ENCODE data around the gene ABHD11.
"Not testable (repeated sequence)": the region's sequence is repeated elsewhere in the genome, so short reads cannot be mapped to it uniquely, and the experiment has no call there.

ABHD11 gene

DNA sequence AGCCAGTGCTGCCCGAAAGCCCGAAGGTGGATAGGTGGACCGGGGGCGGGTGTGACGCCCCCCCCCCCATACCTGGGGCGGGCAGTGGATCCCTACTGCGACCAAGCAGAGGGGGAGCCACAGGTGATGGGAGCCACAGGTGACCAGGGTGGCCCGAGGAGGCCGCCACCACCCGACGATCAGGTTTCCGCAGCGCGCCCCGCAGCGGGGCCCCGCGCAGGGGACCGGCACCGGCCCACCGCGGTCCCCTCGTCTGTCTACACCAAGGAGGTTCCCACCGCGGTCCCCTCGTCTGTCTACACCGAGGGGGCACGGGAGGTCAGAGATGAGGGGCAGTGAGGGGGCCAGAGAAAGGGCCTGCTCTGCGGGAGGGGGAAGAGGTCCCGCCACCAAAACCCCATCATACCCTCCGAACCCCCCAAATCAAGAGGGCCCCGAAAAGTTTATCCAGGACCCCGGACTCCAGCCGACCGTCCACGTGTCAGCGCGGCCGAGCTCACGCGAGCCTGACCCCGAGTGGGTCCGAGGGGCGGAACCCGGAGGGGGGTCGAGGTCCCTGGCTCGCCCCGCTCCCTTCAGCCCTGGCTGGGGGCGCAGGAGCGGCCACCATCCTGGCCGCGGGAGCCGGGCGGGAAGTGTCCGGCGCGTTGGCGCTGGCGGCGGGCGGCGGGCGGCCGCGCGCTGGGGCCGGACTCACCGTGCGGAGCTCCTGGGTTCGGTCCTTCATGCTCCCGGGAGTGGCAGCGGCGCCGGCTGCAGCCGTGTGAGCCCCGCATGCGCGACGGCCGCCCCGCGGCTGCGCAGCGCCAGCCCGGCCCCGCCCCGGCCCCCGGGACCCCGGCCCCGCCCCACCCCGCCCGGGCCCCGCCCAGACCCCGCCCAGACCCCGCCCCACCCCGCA lies 19.4 kb downstream of the ABHD11 start, which contains the start of gene STX1A:
Gene STX1A, minus strand, starts transcription at position 765 of the 901 bp plus-strand sequence. Its CDS starts 38 bp downstream, at position 727.
- peak; percentile 62 for DNase-seq

DNA sequence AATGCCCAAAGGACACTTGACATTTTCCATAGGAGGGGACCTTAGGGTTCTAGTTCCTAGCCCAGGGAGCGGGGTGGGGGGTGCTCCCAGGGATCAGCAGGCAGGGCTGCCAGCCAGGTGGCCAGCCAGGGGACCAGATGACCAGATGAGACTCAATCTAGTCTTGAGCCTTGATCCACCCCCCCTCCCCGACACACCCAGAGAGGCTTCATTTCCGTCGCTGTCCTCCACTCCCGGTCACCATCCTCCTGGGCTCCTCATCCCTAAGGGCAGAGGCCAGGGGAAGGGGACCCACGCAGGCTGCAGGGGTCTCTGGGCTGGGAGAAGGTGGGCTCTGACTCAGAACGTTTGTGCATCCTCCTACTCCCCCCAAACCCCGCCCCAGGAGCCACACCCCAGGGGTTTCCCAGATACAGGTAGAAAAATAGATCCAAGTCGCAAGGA lies 20.1 kb downstream of the ABHD11 start:
- DNase-seq = peak; percentile 6

DNA sequence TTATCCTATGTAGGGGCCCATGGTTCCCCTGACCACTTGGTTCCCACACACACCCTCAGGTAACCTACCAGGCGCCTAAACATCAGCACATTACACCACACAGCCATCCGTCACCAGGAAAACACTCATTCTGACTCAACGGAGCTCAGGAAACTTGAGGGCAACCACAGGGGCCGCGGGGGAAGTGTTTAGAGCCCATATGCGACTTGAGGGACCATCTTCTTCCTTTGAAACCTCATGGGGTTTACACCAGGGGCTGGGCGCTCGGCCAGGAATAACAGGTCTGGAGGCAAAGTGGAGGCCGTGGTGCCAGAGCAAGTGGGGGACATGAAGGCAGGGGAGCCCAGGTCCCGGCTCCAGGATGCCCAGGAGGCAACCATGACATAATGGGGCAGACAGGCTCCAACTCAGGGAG lies 20.6 kb downstream of the ABHD11 start:
- peak; percentile 65 for DNase-seq

DNA sequence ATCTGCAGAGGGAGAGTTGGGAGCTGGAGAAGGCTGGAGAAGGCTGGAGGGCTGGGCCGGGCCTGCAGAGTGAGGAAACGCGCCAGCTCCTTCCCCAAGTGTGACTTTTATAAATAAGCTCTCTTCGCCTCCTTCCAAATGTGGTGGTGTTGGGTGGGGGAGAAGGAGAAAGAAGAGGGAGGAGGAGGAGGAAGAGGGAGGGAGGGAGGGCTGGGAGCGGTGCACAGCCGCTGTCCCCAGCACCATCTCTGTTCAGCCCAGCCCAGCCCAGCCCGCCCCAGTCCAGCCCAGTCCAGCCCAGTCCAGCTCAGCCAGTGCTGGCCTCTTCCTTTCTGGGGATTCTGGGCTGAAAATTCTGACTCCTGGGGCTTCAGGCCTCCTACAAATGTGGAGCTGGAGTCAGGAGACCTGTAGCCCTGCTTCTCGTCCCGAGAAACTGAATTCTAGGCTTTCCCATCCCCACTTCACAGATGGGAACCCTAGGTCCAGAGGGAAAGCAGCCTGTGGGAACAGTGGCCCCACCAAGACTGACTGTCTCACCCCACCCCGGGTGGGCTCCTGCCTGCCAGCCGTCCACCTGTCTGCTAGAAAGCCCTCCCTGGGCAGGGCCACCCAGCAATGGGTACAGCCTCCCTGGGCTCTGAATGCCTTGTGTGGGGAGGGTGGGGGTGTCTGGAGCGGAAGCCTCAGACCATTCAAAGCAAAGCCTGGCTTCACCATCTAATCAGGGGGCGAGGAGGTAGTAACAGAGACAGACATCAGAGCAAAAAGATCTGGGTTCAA lies 21.4 kb downstream of the ABHD11 start:
- DNase-seq = no peak

DNA sequence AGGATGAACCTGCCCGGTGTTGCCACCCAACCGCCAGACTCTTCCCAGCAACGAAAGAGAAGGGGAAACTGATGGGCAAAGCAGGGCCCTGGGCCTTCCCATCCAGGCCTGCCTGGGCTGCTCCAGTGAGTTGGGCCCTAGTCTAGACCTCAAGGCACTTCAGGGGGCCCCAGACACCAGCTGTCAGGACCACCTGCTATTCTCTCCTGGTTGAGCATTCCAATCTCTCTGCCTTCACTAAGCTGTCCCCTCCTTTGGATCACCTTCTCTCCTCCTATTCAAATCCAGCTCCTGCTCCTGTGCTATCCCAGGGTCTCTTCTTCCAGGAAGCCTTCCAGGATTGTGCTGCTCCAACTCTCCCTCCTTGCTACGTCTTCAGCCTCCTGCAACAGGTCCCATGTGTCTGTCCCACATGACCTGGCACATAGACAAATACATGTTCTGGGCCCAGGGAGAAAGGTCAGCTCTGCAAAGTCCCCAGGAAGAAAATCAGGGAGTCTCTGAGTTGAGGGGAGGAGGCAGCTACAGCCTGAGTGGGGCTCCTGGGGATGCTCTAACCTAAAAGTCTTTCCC lies 22.2 kb downstream of the ABHD11 start:
- no peak for DNase-seq

DNA sequence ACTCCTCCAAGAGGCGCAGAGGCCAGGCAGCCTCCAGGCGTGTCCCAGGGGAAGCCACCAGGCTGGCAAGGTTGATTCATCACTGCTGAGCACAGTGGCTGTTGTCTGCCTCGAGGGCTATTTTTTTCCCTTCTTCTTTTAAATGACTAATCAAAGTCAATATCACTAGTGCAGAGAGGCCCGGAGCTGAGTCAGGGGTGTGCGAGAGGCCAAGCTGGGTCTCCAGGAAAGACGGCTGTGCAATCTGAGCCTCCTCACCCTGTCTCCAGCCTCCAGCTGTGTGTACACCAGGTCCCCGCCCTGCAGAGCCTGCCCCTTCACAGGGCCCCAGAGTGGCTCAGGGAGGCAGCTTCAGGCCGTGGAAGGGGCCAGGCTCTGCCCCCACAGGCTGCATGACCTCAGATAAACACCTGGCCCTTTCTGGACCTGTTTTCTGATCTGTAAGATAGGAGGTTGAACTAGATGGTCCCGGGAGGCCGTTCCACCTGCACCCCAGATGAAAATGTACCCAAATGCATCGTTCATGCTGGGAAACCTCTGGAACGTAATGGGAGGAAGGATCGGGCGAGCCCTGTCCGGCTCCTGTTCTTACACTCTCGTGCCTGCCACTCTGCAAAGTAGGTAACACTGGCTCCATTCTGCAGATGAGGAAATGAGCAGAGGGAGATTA lies 22.8 kb downstream of the ABHD11 start:
- DNase-seq = no peak

DNA sequence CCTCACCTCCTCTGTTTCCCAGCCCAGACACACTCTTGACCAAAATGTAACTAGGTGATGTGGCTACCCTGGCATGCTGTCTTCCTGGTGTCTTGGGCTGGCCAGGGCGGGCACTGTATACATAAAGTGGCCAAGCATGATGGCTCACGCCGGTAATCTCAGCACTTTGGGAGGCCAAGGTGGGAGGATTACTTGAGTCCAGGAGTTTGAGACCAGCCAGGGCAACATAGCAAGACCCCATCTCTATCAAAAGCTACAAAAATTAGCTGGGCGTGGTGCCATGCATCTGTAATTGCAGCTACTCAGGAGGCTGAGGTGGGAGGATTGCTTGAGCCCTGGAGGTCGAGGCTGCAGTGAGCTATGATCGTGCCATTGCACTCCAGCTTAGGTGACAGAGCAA lies 25.3 kb downstream of the ABHD11 start:
- not testable (repeated sequence) for DNase-seq

DNA sequence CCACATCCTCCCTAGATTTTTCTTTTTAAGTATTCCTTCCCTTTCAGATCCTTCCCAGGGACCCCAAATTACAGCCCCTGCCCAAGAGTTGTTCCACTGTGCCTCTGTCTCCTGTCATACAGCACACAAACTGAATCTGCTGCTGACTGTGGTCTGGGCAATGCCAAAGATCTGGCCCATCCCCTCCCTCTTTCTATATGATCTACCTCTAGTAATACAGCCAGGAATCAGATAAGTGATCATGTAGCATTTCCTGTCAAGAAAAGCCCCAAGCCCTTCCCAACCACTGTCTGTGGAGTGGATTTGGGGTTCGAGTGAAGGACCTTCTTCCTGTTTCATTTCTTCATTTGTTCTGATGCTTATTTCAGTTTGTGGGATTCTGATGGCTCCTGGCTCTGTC lies 25.8 kb downstream of the ABHD11 start:
- DNase-seq = no peak

DNA sequence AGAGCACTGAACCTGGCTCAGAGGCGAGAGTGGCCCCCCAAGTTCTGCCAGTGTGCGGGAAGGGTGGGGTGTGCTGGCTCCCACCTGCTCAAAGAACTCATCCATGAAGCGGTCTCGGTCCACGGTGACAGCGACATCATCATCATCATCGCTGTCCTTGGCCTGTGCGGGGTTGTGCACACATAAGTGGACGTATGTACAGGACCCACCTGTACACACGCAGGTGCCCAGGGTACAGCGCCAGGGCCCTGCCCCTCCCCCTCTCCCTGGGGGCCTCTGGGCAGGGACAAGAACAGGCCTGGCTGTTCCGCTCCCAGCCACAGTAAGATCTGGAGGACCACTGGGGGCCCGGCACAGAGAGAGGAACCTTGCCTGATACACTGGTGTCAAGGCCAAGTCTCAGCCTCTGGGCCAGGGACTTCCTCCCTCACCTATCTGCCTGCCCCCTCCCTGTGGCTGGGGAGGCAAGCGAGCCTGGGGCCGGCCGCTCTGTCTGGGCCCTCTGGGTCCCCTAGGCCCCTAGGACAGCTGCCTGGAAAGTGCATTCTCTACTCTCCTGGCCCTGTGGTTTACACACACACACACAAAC lies 29.5 kb downstream of the ABHD11 start:
- no peak for DNase-seq

DNA sequence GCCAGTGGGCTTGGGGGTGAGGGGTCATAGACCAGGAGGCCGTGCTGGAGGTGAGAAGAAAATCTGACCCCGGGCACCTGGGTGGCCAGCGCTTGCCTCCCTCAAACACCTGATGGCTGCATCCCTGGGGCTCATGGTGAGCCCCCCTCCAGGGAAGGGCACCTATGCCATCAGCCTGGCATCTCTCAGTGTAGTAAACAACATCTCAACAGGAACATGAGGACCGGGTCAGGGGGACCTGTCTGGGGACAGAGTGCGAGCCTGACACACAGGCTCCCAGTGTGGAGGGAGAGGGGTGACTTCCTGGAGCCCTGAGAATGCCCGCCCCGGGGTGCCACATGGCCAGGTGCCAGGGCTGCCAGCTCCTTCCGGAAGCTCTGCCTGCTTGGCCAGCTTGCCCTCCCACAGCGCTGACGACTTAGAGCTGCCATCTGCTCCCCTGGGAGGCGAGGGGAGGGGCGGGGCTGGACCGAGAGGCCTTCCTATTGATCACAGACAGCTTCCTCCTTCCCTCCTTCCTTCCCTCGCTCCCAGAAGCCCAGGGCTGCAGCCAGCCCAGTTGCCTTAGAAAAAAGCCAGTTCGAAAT lies 31.5 kb downstream of the ABHD11 start:
- DNase-seq = no peak

DNA sequence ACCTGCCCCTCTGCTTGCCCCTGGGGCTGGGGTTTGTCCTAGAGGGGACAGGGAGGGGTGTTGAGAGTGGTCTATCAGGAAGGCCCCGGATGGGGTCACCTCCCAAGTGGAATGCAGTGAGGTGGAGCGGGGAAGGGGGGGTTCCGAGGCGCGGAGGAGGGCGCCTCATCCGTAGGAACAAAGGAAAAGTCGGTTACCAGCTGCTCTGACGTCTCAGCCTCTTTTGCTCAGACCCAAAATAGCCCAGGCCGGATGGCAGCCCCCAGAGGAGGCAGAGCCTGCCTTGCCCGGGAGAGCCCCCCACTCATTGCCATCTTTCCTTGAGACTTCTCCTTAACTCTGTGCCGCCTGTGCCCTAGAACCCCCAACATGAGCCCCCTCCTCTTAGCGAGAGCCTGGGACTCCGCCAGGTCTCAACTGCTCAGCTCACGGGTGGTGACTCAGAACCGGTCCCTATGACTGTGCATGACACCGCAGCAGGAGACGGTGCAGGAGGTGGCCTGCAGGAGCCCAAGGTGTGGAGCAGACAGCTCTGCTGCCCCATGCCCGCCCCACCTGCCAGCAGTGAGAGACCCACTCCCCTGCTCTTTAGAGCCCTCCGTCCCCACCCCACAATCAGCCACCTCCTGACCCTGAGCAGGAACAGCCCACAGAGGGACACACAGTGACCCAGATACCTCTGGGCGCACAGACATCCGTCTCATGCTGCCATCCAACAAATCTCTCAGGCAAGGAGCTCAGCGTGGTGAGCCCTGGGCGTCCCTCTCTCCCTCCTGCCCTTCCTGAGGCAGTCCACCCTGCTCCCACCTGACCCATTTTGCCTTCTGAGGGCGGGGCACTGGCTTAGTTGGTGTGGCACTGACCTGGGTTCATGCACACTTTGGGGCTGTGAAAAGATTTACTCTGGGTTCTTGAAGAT lies 32.2 kb downstream of the ABHD11 start:
- DNase-seq = no peak

DNA sequence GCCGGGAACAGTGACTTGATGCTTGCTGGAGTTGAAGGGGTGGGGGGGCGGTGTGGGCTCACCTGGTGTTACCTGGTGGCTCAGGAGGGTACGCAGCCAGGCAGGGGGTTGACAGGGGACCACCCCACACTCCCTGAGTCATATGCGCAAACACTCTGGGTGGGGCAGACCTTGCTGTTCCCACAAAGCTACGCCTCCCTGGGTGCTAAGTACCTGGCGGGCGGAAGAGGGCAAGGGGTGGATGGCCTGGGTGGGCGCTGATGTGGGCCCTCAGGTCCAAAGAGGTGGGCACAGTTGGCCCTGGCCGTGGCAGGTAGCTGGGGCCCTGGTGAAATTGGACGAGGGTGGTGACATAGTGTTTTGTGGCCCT lies 33.1 kb downstream of the ABHD11 start:
- no peak for DNase-seq

DNA sequence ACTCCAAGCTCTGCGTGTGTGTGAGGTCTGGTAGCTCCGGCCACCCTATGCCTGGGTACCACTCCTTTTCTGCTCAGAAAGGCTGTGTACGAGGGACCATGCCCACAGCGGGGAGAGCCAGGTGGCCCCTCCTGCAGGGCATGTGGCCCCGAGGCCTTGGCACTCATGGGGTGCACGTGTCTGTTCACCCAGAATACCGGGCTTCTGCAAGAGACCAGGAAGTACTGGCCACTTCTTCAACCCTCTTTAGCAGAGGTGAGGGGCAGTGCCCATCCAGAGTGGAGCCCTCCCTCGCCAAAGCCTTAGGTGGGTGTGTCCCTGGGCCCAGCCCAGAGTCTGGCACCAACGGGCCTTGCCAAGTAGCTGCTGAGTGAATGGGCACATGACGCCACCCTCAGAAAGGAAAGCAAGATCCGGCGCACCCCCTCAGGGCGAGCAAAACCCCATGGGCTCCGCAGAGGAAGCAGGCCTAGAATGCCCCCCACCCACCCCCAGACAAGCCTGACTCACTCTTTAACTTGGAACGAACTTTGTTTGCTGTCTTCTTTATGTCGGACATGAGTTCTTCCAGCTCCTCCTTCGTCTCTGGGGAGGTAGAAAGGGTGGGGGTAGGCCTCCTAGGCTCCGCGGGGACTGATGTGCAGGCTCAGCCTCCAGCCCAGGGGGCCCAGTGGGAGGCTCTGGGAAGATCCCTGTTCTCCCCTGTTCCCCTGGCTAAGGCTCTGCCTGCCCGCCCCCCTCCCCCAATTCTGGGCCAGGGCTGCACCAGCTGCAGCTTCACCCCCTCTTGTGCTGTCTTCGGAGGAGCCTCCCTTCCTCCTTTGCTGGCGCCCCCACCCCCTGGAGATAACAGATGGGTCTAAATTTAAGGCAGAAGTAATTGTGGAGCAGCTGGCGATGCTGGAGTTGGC lies 33.7 kb downstream of the ABHD11 start:
- DNase-seq = no peak

DNA sequence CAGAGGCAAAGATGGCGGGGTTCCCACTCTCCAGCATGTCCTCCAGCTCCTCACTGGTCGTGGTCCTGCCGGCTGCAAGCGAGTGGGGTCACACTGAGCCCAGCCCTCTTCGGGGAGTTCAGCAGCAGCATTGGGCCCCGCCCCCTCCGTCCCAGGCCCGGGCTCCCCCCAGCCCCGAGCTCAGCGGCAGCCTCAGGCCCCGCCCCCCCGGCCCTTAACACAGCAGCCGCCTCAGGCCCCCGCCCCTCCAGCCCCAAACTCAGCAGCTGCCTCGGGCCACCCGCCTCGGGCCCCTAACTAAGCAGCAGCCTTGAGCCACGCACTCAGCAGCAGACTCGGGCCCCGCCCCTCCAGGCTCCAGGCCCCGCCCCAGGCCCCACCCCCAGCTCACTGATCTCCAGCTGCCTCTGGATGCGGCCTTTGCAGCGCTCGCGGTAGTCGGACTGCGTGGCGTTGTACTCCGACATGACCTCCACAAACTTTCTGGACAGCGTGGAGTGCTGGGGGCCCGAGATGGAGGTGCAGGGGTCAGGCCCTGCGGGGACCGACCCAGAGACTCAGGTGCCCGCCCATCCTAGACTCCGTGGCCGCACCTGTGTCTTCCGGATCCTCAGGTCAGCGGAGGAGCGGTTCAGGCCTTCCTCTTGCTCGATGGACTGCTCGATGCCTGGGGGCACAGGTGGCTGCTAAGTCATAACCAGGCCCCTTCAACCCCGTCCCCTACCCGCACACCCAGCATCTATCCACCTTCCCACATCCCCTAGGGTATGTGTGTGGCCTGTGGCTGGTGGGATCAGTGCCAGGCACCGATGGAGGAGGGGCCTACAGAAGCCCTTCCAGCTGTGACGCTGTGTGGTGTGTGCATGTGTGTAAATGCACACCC lies 34.6 kb downstream of the ABHD11 start:
- no peak for DNase-seq

DNA sequence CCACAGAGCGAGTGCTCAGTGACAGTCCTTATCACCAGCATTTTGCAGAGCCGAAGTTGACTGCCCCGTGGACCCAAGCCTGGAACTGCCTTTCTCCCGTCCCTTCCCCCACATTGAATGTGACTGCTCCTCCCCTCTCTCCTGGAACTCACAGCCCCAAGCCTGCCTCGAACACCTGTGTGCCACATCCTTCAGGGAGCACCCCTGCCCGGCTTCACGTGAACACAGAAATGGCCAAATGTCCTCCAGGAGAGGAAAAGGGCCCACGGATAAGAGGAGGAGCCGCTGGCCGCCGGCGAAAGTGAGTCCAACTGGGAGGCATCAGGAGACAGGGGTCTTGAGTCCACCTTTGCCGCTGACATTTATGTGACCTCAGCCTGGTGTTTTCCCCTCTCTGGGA lies 35.4 kb downstream of the ABHD11 start:
- no peak for DNase-seq

DNA sequence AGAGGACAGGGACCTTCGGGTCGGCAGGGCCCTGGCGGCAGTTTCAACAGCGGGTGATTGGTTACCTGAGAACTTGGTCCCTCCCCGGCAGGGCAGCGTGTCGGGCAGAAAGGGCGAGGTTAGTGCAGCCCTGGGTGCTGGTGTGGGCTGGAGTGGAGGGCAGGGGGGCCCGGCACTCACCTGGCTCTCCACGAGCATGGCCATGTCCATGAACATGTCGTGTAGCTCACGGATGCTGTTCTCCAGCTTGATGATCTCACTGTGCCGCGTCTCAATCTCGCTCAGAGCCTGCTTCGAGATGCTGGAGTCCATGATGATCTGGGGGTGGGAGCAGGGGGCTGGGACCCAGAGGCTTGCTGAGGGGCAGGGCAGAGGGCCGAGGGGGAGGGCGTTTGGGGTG lies 35.9 kb downstream of the ABHD11 start:
- no peak for DNase-seq

DNA sequence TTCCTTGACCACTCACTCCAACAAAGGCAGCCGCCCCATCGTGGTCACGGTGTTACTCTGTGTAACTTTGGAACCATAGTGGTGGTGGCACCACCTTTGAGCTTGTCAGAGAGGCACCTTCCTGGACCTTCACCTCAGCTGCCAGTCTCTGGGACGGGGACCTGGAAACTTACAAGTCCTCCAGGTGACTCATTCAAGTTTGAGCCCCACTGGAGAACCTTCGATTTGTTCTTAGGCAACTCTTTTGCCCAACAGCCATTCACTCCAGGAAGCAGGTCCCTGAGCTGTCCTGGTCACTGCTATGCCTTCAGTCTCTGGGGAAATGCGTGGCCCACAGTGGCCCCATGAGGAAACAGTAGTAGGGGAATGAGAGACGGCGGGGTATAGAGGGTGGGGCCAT lies 36.4 kb downstream of the ABHD11 start:
- no peak for DNase-seq

DNA sequence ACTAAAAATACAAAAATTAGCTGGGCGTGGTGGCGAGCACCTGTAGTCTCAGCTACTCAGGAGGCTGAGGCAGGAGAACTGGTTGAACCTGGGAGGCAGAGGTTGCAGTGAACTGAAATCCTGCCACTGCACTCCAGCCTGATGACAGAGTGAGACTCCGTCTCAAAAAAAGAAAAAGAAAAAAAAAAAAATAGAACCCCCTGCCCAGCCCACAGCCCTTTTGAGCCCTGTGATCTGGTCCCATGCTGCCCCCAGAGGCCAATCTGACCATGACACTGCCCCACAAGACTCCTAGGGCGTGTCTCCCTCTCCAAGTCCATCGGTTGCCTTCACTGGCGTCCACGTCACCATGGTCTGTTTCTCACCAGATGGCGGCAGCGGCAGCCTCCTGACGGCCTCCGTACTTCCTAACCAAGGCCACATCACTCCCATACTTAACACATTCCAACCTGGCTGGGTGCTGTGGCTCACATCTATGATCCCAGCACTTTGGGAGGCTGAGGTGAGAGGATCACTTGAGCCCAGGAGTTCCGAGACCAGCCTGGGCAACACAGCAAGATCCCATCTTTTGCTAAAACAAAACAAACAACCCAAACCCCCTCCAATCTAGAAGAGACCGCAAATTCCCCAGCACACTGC lies 37.1 kb downstream of the ABHD11 start:
- DNase-seq = no peak
